ENCODE data around the gene DNAJC3.
A peak's percentile ranks its signal among the peaks of the same experiment; 100 is the strongest.

DNAJC3 gene

GRCh38 chr13:95676762-95677563, at the start of gene DNAJC3:
TSS of gene DNAJC3 (plus strand) at chr13:95677139. CDS start at chr13:95677256, 117 bp downstream.
- DNase-seq (ENCODE audit: low read depth): peak; percentile 87
- no peak for TF ChIP-seq CTCF (conservative IDR thresholded peaks at IDR 0.05; ENCODE audit: low read depth, low read length)
- H3K4me3 ChIP-seq (ENCODE audit: low read length): peak within 1 kb of the TSS; percentile 94

- no peak overlapping the region for H3K4me3 ChIP-seq (ENCODE audit: low read length)
- no peak for DNase-seq (ENCODE audit: low read depth)
- no peak for TF ChIP-seq CTCF (conservative IDR thresholded peaks at IDR 0.05; ENCODE audit: low read depth, low read length)
Measured at GRCh38 chr13:95627590-95627989, 49.3 kb upstream of the DNAJC3 start.

GRCh38 chr13:95628488-95628887, 48.5 kb upstream of the DNAJC3 start:
- no peak for TF ChIP-seq CTCF (conservative IDR thresholded peaks at IDR 0.05; ENCODE audit: low read depth, low read length)
- H3K4me3 ChIP-seq (ENCODE audit: low read length): no peak overlapping the region
- no peak for DNase-seq (ENCODE audit: low read depth)

GRCh38 chr13:95629071-95629470, 47.9 kb upstream of the DNAJC3 start:
- no peak for DNase-seq (ENCODE audit: low read depth)
- no peak for TF ChIP-seq CTCF (conservative IDR thresholded peaks at IDR 0.05; ENCODE audit: low read depth, low read length)
- H3K4me3 ChIP-seq (ENCODE audit: low read length): no peak overlapping the region

- no peak for DNase-seq (ENCODE audit: low read depth)
- no peak overlapping the region for H3K4me3 ChIP-seq (ENCODE audit: low read length)
- no peak for TF ChIP-seq CTCF (conservative IDR thresholded peaks at IDR 0.05; ENCODE audit: low read depth, low read length)
Measured at GRCh38 chr13:95630593-95630992, 46.3 kb upstream of the DNAJC3 start.

- no peak for TF ChIP-seq CTCF (conservative IDR thresholded peaks at IDR 0.05; ENCODE audit: low read depth, low read length)
- no peak overlapping the region for H3K4me3 ChIP-seq (ENCODE audit: low read length)
- DNase-seq (ENCODE audit: low read depth): no peak
Measured at GRCh38 chr13:95636853-95637252, 40.1 kb upstream of the DNAJC3 start.

Data from retinal pigment epithelial cell (primary cell).